ENCODE measurements around the gene HHIP. TPM values are rescaled to one million over a fixed set of nuclear protein-coding genes. Genes with fewer than 3 reads are reported as not detected.

The HHIP gene
- total RNA-seq, 3 donors from 2014 or later = 0.08 TPM; not detected in 1

DNA sequence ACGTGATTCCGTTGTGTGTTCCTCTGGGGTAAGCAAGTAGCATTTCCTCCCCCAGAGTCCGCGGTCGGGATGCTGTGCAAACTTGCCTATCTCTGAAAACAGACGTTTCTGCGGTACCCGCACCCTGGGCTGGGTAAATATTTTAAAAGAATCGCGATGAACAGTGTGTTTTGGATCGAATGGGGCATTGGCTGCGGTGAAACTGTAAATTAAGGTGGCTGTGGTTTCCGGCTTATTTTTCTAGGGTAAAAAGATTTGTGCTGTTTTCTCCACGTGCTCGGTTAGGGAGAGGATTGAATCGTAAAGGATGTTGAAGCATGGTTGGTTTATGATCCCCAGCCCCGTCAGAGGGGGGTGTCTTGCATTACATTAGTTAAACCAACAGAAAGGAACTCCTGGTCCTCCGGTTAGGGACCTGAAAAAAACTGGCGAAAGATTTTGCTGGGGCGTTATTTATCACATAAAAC is 1.2 kb downstream of the HHIP start:
- Mint-ChIP-seq H3K27me3 (ENCODE audit: low read depth) (peaks cover 32% of the 10 kb centered on the region), H3K36me3 (ENCODE audit: insufficient read depth) (no peaks in the 10 kb centered on the region), H3K4me1 (ENCODE audit: low read depth) (peaks cover 19% of the 10 kb centered on the region)

DNA sequence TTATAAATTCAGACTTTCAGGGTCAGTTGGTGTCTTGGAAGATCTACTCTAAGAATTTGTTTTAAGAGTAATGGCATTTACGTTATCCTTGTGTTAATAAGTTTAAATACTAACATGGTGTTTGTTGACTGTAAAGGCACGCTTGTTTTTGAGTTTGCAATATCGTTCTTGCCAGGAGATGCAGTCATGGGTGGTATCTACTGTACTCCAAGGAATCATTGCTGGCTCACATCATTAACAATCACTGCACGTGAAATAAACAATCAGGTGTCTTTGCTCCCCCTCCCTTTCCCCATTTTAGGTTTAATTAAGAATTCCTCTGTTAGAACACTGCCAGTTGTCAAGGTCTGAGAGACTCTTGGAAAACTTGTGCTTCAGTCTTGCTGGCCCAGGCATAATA is 1.6 kb downstream of the HHIP start:
- no peaks in the 10 kb centered on the region for H3K9me3 Mint-ChIP-seq
- H3K4me3 Mint-ChIP-seq = no peak overlapping the region
- DNase-seq (no peak), ATAC-seq (no peak)
- no peaks in the 10 kb centered on the region for H3K36me3 Mint-ChIP-seq (ENCODE audit: insufficient read depth)
- H3K4me1 Mint-ChIP-seq (ENCODE audit: low read depth) = peaks cover 19% of the 10 kb centered on the region
- peaks cover 32% of the 10 kb centered on the region for H3K27me3 Mint-ChIP-seq (ENCODE audit: low read depth)

More for the DNA sequence above, 1.2 kb downstream of the HHIP start:
- no peak for DNase-seq
- Mint-ChIP-seq H3K9me3 (no peaks in the 10 kb centered on the region), H3K4me3 (peak overlapping the region; percentile 78)
- peak in 1 of 2 donors; percentile 6 for ATAC-seq

DNA sequence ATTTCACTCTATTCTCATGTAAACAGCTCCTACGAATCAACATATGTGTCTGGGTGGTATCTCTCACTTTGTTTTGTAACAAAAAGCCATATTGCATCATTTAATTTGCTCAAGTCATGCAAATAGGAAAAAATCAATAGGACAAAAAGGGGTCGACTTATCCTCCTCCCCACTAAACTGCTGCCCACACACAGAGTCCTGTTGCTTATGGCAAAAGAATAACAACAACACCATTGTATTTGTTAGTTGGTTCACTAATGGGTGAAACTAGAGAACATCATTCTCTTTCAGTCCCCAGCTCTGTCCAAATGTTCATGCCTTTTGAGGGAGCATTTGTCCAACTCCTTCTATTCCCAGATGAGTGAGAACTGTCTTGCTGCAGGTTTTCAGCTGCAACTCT is 2.1 kb downstream of the HHIP start:
- no peaks in the 10 kb centered on the region for H3K36me3 Mint-ChIP-seq (ENCODE audit: insufficient read depth)
- no peaks in the 10 kb centered on the region for H3K9me3 Mint-ChIP-seq
- peaks cover 35% of the 10 kb centered on the region for H3K27me3 Mint-ChIP-seq (ENCODE audit: low read depth)
- peaks cover 19% of the 10 kb centered on the region for H3K4me1 Mint-ChIP-seq (ENCODE audit: low read depth)
- DNase-seq (no peak), ATAC-seq (no peak)
- H3K4me3 Mint-ChIP-seq = no peak overlapping the region

DNA sequence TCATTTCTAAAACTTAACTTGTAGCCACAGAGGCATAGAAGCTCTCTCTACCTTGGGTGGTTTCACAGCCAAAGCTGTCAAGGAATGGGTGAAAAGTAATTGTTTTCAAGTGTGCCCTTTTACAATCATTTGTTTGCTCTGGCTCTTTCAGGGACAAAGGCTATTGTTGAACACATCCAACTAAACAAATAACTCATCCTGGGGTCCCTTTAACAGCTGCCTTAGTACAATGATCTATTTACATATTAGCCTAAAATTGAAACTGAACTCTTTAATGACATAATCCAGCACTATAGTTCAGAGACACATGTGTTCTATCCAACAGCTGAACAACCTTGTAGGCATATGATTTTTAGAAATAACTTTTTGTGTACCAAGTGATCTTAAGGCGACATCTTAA is 3.7 kb downstream of the HHIP start:
- Mint-ChIP-seq H3K4me3 (no peak overlapping the region), H3K4me1 (ENCODE audit: low read depth) (peaks cover 19% of the 10 kb centered on the region), H3K36me3 (ENCODE audit: insufficient read depth) (no peaks in the 10 kb centered on the region), H3K27me3 (ENCODE audit: low read depth) (peaks cover 32% of the 10 kb centered on the region), H3K9me3 (no peaks in the 10 kb centered on the region)
- DNase-seq (no peak), ATAC-seq (no peak)

DNA sequence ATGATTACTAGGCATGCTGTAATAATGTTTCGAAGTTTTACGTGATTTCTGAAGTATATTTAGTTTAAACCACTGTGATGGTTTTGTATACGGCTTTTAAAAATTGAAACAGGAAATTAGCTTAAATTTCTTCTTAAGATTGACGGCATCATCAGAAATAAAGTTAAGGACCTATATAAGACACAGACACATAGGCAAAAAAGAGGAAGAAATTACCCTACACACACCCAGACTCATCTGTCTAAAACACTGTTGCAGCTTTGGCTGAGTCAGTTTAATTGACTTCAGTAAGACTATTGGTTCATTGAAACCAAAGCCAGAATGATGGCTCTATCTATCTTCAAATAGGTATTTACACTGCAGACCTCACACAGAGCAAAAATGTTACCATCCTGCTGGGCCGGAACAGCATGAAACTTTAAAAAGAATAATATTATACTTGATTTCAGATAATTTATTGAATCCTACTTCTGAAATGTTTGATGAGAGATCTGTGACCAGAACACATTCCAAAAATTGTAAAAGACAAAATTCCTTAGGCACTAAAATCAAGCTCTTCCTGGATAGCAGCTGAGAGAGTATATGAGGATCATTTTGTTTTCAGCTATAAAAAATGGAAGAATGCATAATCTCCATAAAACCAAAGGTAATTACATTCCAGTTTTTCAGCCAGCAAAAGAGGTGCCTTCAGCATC is 4.5 kb downstream of the HHIP start:
- no peaks in the 10 kb centered on the region for H3K36me3 Mint-ChIP-seq (ENCODE audit: insufficient read depth)
- H3K4me1 Mint-ChIP-seq (ENCODE audit: low read depth) = peaks cover 17% of the 10 kb centered on the region
- ATAC-seq (no peak), DNase-seq (no peak)
- H3K9me3 Mint-ChIP-seq = no peaks in the 10 kb centered on the region
- peaks cover 27% of the 10 kb centered on the region for H3K27me3 Mint-ChIP-seq (ENCODE audit: low read depth)
- no peak overlapping the region for H3K4me3 Mint-ChIP-seq

DNA sequence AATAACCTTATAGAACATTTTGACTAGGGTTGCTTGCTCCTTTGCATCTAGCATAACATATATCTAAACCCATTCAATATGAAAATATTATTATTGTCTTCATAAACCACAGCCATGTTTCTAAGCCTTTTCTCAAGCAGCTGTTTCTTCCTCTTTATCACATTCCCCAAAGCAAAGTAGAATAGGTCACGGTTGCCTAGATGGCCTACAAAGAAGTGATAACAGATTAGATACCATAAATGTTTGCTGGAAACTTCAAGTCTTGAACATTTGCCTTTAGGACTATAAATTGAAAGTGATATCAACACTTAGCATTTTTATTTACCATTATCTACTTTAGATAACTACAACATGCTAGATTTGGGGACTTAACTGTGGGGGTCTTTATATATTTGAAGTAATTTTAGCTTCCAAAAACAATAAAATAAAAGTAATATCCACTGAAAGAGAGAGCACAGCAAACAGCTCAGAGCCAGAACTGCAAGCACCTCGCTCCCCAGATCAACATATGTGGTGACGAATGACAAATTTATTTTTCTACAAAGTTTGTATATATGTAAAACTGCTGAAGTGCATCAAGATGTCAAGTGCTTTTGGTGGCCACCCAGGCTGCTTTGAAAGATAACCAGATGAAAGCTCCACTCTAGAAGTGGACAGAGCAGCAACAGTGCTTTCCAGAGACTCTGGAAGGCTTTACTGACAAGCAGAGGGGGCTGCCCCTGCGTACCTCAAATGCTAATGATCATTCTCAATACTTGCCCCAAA is 8.0 kb downstream of the HHIP start:
- H3K36me3 Mint-ChIP-seq (ENCODE audit: insufficient read depth) = no peaks in the 10 kb centered on the region
- H3K4me1 Mint-ChIP-seq (ENCODE audit: low read depth) = no peaks in the 10 kb centered on the region
- H3K9me3 Mint-ChIP-seq = no peaks in the 10 kb centered on the region
- ATAC-seq = no peak
- H3K27me3 Mint-ChIP-seq (ENCODE audit: low read depth) = peaks cover 4% of the 10 kb centered on the region
- no peak for DNase-seq
- H3K4me3 Mint-ChIP-seq = no peak overlapping the region

DNA sequence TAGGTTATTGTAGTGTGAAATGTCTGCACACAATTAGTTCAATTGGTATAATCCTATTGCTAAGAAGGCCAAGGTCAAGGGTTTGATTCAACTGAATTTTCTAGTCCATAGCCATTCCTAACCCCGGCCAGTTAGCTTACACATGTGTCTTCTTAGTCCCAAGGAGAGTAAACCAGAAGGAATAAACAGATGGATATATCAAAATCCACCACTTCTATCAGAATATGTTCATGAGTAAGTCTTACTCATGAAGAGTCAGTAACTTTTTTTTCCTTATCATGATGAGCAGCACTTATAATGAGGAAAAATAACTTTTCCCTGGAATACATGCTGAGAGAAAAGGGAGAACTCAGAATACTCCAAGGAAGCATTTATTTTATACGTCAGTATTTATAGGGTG is 9.5 kb downstream of the HHIP start:
- no peak overlapping the region for H3K4me3 Mint-ChIP-seq
- H3K27me3 Mint-ChIP-seq (ENCODE audit: low read depth) = peaks cover 4% of the 10 kb centered on the region
- DNase-seq (no peak), ATAC-seq (no peak)
- no peaks in the 10 kb centered on the region for H3K9me3 Mint-ChIP-seq
- H3K4me1 Mint-ChIP-seq (ENCODE audit: low read depth) = no peaks in the 10 kb centered on the region
- H3K36me3 Mint-ChIP-seq (ENCODE audit: insufficient read depth) = no peaks in the 10 kb centered on the region

DNA sequence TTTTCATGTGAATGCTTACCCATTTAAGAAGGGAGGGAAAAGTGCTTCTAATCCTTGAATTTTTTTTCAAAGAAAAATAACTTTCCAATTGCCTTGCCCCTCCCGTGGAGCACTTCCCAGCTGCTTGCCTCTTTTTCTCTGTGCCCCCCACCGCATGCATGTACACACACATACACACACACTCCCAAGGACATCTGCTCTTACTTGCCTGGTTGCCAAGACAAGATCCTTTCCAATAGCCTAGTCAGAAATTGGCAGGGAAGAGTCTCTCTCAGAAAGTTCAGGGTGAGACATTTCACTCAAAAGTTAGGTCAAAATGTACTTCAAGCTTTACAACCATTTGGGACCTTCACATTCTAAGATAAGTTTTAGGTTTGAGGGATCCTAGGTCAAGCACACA is 10.9 kb downstream of the HHIP start:
- Mint-ChIP-seq H3K27me3 (ENCODE audit: low read depth) (peaks cover 4% of the 10 kb centered on the region), H3K4me1 (ENCODE audit: low read depth) (no peaks in the 10 kb centered on the region), H3K36me3 (ENCODE audit: insufficient read depth) (no peaks in the 10 kb centered on the region), H3K9me3 (no peaks in the 10 kb centered on the region), H3K4me3 (no peak overlapping the region)
- ATAC-seq = no peak
- DNase-seq = no peak

DNA sequence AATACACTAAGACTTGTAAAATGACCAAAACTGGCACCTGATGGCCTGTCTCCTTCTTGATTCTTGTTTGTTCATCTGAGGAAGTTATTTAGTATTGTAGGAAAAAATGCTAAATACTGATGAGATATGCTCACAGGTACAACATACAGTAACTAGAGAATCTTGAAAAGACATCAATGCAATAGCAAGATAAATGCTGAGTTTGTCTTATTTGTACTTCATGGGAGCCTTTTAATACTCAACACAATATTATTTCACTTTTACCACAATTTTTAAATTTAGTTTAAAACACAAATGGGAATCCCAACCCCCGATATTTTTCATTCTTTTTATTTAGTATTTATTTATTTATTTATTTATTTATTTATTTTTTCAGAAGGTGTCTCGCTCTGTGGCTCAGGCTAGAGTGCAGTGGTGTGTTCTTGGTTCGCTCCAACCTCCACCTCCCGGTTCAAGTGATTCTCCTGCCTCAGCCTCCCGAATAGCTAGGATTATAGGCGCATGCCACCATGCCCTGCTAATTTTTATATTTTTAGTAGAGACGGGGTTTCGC is 12.1 kb downstream of the HHIP start:
- no peaks in the 10 kb centered on the region for H3K36me3 Mint-ChIP-seq (ENCODE audit: insufficient read depth)
- H3K27me3 Mint-ChIP-seq (ENCODE audit: low read depth) = peaks cover under 1% of the 10 kb centered on the region
- no peak for ATAC-seq
- H3K4me3 Mint-ChIP-seq = no peak overlapping the region
- H3K4me1 Mint-ChIP-seq (ENCODE audit: low read depth) = no peaks in the 10 kb centered on the region
- DNase-seq = no peak
- no peaks in the 10 kb centered on the region for H3K9me3 Mint-ChIP-seq

DNA sequence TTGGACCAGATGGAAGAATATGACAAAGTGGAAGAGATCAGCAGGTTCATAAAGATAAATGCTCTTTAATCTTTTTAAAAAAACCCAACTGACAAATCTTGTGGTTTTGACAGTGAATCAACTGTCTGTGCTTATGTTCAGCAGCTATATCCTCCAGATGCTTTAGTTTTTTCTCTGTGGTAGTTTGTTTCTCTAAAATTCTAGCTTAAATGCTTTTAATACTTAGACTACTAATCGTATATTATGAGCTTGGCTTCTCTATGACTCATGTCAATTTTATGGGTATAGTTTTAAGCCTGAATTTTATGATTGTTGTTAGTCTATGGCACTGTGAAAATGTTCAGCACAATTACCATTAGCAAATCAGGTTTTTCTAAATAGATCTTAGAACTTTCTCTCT is 12.9 kb downstream of the HHIP start:
- ATAC-seq (no peak), DNase-seq (no peak)
- Mint-ChIP-seq H3K4me3 (no peak overlapping the region), H3K4me1 (ENCODE audit: low read depth) (no peaks in the 10 kb centered on the region), H3K9me3 (no peaks in the 10 kb centered on the region), H3K27me3 (ENCODE audit: low read depth) (no peaks in the 10 kb centered on the region), H3K36me3 (ENCODE audit: insufficient read depth) (no peaks in the 10 kb centered on the region)

DNA sequence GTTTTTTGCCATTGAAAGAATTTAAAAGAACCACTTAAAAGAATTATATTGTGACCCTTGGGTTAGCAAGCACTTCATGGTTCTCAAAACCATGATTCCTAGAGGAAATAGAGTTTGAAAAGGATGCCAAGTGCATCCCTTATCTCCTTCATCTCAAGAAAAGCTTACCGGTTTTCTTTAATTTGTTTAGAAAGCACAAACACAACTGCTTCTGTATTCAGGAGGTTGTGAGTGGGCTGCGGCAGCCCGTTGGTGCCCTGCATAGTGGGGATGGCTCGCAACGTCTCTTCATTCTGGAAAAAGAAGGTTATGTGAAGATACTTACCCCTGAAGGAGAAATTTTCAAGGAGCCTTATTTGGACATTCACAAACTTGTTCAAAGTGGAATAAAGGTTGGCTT is 13.5 kb downstream of the HHIP start:
- Mint-ChIP-seq H3K27me3 (ENCODE audit: low read depth) (no peaks in the 10 kb centered on the region), H3K4me1 (ENCODE audit: low read depth) (no peaks in the 10 kb centered on the region), H3K4me3 (no peak overlapping the region), H3K36me3 (ENCODE audit: insufficient read depth) (no peaks in the 10 kb centered on the region), H3K9me3 (no peaks in the 10 kb centered on the region)
- DNase-seq (no peak), ATAC-seq (no peak)

DNA sequence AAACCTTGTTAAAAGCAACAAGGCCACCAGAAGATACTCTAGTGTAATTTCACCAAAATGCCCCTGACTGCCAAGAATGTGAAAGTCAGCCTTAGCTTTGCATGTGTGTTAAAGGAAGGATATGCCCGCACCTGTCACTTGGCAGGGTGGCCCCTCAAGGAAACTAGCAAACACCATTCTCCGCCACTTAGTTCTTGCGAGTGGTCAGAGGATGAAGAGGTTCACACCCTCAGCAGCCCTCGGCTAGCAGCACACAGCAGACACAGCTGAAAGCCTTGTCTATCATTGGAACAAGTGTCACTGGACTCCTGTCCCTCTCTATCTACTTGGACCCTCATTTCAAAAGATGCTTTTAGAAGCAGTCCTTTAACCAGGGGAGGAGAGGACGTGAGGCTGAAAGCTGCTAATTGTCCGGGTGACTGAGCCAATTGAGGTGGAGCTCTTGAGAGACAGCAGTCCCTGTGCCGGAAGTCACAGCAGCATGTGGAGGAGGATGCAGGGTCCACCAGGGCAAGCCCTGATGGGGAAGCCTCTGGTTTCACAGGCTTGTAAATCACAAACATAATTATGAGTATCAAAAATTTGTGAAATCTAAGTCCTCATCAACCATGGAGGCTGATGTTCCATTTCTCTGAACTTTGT is 18.0 kb downstream of the HHIP start:
- Mint-ChIP-seq H3K4me3 (no peak overlapping the region), H3K36me3 (ENCODE audit: insufficient read depth) (no peaks in the 10 kb centered on the region), H3K4me1 (ENCODE audit: low read depth) (no peaks in the 10 kb centered on the region), H3K27me3 (ENCODE audit: low read depth) (no peaks in the 10 kb centered on the region), H3K9me3 (no peaks in the 10 kb centered on the region)
- ATAC-seq (no peak), DNase-seq (no peak)

DNA sequence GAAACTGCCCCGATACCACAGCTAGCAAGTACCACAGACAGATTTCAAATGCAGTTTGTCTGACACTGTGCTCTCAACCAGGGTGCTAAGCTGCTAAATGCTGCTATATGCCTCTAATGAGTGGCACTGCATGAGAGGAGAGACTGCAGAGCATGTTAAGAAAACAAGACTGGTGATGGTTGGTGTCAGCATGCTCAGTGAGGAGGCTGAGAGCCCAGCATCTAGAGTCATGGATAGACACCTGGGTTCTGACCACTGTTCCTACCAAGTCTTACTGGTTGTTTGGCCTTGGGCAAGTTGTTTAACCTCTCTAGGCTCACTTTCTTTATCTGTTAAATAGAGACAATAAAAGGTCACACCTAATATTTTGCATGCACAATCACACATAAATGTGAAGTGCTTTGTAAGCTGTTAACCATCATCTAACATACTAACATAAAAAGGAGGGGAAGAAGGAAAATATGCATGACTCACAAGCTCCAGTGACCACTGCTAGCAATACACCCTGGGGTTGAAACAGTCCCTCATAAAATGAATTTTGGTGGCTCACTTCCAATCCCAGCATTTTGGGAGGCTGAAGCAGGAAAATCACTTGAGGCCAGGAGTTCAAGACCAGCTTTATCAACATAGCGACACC is 20.7 kb downstream of the HHIP start:
- no peaks in the 10 kb centered on the region for H3K9me3 Mint-ChIP-seq
- DNase-seq (no peak), ATAC-seq (no peak)
- no peaks in the 10 kb centered on the region for H3K27me3 Mint-ChIP-seq (ENCODE audit: low read depth)
- no peaks in the 10 kb centered on the region for H3K36me3 Mint-ChIP-seq (ENCODE audit: insufficient read depth)
- H3K4me1 Mint-ChIP-seq (ENCODE audit: low read depth) = no peaks in the 10 kb centered on the region
- H3K4me3 Mint-ChIP-seq = no peak overlapping the region

DNA sequence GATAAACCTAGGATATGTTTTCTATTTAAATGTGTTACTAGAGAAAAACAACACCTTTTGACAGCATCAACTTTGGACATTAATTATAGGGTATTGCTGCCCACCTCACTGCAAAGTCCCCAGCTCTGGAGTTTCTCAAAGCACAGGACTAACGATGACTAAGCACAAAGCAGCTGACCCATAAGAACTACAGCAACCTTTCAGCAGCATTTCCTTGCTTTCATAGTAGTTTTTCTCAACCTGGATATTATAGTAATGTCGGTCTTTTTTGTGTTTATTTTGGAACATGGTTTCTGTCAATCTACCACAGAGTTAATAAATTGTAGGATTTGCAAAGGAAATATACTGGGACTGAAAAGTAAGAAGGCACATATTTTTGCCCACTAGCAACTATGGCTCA is 21.5 kb downstream of the HHIP start:
- no peak for DNase-seq
- no peaks in the 10 kb centered on the region for H3K4me1 Mint-ChIP-seq (ENCODE audit: low read depth)
- no peaks in the 10 kb centered on the region for H3K27me3 Mint-ChIP-seq (ENCODE audit: low read depth)
- no peak overlapping the region for H3K4me3 Mint-ChIP-seq
- H3K36me3 Mint-ChIP-seq (ENCODE audit: insufficient read depth) = no peaks in the 10 kb centered on the region
- ATAC-seq = no peak
- H3K9me3 Mint-ChIP-seq = no peaks in the 10 kb centered on the region
